Caki2 (cell line): Measurements from ENCODE around the gene TRIO. TPM values are rescaled to one million over a fixed set of nuclear protein-coding genes. Genes with fewer than 3 reads are reported as not detected.

Source experiments
- DNase-seq: peaks from one replicate; pipeline ENCODE4 v3.0.0-alpha.2; 2015; ENCODE audit warnings: low read depth
- in situ Hi-C: cut with HindIII; loops from 2 replicates; pipeline ENCODE4 v1.10.0; 2016; ENCODE audit warnings: low sequenced_read_pairs, low pct_unique_long_range_greater_than_20kb, mixed read lengths
- total RNA-seq: library from RNA; depleted of rRNA; stranded (reverse); fragments of >200 nt; shearing (Covaris generic); gene quantifications from 2 replicates; pipeline ENCODE4 v1.2.3, GENCODE V29; 2014; ENCODE audit warnings: low replicate concordance

The TRIO gene
- total RNA-seq, 1 experiment from 2014 or later: 52.3 TPM

- in situ Hi-C loops: no loop called here
- DNase-seq: no peak
Observed at GRCh38 chr5:14226149-14226548, 83.0 kb downstream of the TRIO start.

- no peak for DNase-seq
- in situ Hi-C loops: no loop called here
Observed at GRCh38 chr5:14226554-14226953, 83.4 kb downstream of the TRIO start.

GRCh38 chr5:14226992-14227391 lies 83.8 kb downstream of the TRIO start:
- no peak for DNase-seq
- in situ Hi-C loops: no loop called here

- in situ Hi-C loops: no loop called here
- DNase-seq: no peak
Observed at GRCh38 chr5:14227513-14227912, 84.4 kb downstream of the TRIO start.

- DNase-seq: no peak
- in situ Hi-C loops: no loop called here
Observed at GRCh38 chr5:14228219-14228618, 85.1 kb downstream of the TRIO start.

- no peak for DNase-seq
- in situ Hi-C loops: no loop called here
Observed at GRCh38 chr5:14229181-14229580, 86.0 kb downstream of the TRIO start.

GRCh38 chr5:14229734-14230133 lies 86.6 kb downstream of the TRIO start:
- in situ Hi-C loops: no loop called here
- DNase-seq: no peak

- in situ Hi-C loops: no loop called here
- no peak for DNase-seq
Observed at GRCh38 chr5:14231156-14231555, 88.0 kb downstream of the TRIO start.

GRCh38 chr5:14231890-14232289 lies 88.7 kb downstream of the TRIO start:
- in situ Hi-C loops: no loop called here
- DNase-seq: no peak

GRCh38 chr5:14234204-14234603 lies 91.1 kb downstream of the TRIO start:
- DNase-seq: no peak
- in situ Hi-C loops: no loop called here

- no peak for DNase-seq
- in situ Hi-C loops: no loop called here
Observed at GRCh38 chr5:14235872-14236271, 92.7 kb downstream of the TRIO start.

GRCh38 chr5:14236757-14237156 lies 93.6 kb downstream of the TRIO start:
- no peak for DNase-seq
- in situ Hi-C loops: no loop called here

- in situ Hi-C loops: no loop called here
Observed at GRCh38 chr5:14237317-14238086, 94.4 kb downstream of the TRIO start.

GRCh38 chr5:14238272-14238671 lies 95.1 kb downstream of the TRIO start:
- DNase-seq: no peak
- in situ Hi-C loops: no loop called here

More at GRCh38 chr5:14237317-14238086, 94.4 kb downstream of the TRIO start:
- no peak for DNase-seq

GRCh38 chr5:14239404-14239803 lies 96.3 kb downstream of the TRIO start:
- DNase-seq: no peak
- in situ Hi-C loops: no loop called here

- in situ Hi-C loops: no loop called here
Observed at GRCh38 chr5:14239951-14240350, 96.8 kb downstream of the TRIO start.

GRCh38 chr5:14240359-14240758 lies 97.2 kb downstream of the TRIO start:
- in situ Hi-C loops: no loop called here
- no peak for DNase-seq

More at GRCh38 chr5:14239951-14240350, 96.8 kb downstream of the TRIO start:
- DNase-seq: no peak

GRCh38 chr5:14241141-14241540 lies 98.0 kb downstream of the TRIO start:
- no peak for DNase-seq
- in situ Hi-C loops: no loop called here

- in situ Hi-C loops: no loop called here
Observed at GRCh38 chr5:14242447-14242846, 99.3 kb downstream of the TRIO start.

GRCh38 chr5:14242871-14243383 lies 99.8 kb downstream of the TRIO start:
- in situ Hi-C loops: no loop called here
- no peak for DNase-seq

More at GRCh38 chr5:14242447-14242846, 99.3 kb downstream of the TRIO start:
- DNase-seq: no peak
